ENCODE measurements around the gene CEP162.
"Not testable (repeated sequence)": the region's sequence is repeated elsewhere in the genome, so short reads cannot be mapped to it uniquely, and the experiment has no call there.

The CEP162 gene

DNA sequence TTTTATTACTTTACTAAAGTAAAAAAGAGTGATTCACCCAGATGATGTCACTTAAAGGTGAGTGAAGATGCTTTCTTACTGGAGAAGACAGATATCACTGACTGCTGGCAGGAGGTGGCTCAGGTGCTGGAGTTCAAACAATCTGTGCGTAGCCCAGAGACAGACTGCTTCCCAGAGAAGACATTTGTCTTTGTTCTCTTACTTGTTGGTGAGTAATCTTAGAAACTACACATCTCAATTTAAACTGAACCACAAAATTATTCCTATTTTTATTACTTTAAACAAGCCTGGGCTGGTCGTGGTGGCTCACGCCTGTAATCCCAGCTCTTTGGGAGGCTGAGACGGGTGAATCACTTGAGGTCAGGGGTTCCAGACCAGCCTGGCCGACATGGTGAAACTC is 92.2 kb downstream of the CEP162 start:
- TF ChIP-seq PPARA (CRISPR knock-in tag; IDR thresholded peaks at IDR 0.05; ENCODE audit: borderline replicate concordance): no peak
- no peak for TF ChIP-seq TCF4 (CRISPR knock-in tag; IDR thresholded peaks at IDR 0.05; ENCODE audit: borderline replicate concordance)
- no peak for TF ChIP-seq ZC3H10 (CRISPR knock-in tag; IDR thresholded peaks at IDR 0.05)
- no peak for TF ChIP-seq ESRRG (CRISPR knock-in tag; IDR thresholded peaks at IDR 0.05)
- no peak for TF ChIP-seq ZFP3 (CRISPR knock-in tag; IDR thresholded peaks at IDR 0.05)
- TF ChIP-seq, protein P1, sequence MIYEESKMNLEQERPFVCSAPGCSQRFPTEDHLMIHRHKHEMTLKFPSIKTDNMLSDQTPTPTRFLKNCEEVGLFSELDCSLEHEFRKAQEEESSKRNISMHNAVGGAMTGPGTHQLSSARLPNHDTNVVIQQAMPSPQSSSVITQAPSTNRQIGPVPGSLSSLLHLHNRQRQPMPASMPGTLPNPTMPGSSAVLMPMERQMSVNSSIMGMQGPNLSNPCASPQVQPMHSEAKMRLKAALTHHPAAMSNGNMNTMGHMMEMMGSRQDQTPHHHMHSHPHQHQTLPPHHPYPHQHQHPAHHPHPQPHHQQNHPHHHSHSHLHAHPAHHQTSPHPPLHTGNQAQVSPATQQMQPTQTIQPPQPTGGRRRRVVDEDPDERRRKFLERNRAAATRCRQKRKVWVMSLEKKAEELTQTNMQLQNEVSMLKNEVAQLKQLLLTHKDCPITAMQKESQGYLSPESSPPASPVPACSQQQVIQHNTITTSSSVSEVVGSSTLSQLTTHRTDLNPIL (CRISPR knock-in tag; IDR thresholded peaks at IDR 0.05; ENCODE audit: low read depth): no peak
- TF ChIP-seq CSDC2 (CRISPR knock-in tag; IDR thresholded peaks at IDR 0.05): no peak
- TF ChIP-seq OSR1 (CRISPR knock-in tag; IDR thresholded peaks at IDR 0.05): no peak
- TF ChIP-seq, protein P2, sequence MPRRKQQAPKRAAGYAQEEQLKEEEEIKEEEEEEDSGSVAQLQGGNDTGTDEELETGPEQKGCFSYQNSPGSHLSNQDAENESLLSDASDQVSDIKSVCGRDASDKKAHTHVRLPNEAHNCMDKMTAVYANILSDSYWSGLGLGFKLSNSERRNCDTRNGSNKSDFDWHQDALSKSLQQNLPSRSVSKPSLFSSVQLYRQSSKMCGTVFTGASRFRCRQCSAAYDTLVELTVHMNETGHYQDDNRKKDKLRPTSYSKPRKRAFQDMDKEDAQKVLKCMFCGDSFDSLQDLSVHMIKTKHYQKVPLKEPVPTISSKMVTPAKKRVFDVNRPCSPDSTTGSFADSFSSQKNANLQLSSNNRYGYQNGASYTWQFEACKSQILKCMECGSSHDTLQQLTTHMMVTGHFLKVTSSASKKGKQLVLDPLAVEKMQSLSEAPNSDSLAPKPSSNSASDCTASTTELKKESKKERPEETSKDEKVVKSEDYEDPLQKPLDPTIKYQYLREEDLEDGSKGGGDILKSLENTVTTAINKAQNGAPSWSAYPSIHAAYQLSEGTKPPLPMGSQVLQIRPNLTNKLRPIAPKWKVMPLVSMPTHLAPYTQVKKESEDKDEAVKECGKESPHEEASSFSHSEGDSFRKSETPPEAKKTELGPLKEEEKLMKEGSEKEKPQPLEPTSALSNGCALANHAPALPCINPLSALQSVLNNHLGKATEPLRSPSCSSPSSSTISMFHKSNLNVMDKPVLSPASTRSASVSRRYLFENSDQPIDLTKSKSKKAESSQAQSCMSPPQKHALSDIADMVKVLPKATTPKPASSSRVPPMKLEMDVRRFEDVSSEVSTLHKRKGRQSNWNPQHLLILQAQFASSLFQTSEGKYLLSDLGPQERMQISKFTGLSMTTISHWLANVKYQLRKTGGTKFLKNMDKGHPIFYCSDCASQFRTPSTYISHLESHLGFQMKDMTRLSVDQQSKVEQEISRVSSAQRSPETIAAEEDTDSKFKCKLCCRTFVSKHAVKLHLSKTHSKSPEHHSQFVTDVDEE (CRISPR knock-in tag; IDR thresholded peaks at IDR 0.05): no peak
- TF ChIP-seq TOX (CRISPR knock-in tag; IDR thresholded peaks at IDR 0.05; ENCODE audit: borderline replicate concordance): no peak
- no peak for TF ChIP-seq RARB (CRISPR knock-in tag; IDR thresholded peaks at IDR 0.05)
- no peak for TF ChIP-seq ARNTL (CRISPR knock-in tag; IDR thresholded peaks at IDR 0.05; ENCODE audit: borderline replicate concordance, low read depth)
- TF ChIP-seq GLIS3 (CRISPR knock-in tag; IDR thresholded peaks at IDR 0.05): no peak
- TF ChIP-seq ZFP30 (CRISPR knock-in tag; IDR thresholded peaks at IDR 0.05): no peak
- TF ChIP-seq ZNF70 (CRISPR knock-in tag; IDR thresholded peaks at IDR 0.05): no peak
- TF ChIP-seq, protein P3, sequence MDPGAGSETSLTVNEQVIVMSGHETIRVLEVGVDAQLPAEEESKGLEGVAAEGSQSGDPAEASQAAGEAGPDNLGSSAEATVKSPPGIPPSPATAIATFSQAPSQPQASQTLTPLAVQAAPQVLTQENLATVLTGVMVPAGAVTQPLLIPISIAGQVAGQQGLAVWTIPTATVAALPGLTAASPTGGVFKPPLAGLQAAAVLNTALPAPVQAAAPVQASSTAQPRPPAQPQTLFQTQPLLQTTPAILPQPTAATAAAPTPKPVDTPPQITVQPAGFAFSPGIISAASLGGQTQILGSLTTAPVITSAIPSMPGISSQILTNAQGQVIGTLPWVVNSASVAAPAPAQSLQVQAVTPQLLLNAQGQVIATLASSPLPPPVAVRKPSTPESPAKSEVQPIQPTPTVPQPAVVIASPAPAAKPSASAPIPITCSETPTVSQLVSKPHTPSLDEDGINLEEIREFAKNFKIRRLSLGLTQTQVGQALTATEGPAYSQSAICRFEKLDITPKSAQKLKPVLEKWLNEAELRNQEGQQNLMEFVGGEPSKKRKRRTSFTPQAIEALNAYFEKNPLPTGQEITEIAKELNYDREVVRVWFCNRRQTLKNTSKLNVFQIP (CRISPR knock-in tag; IDR thresholded peaks at IDR 0.05; ENCODE audit: borderline replicate concordance, low read depth): no peak
- TF ChIP-seq, protein P4, sequence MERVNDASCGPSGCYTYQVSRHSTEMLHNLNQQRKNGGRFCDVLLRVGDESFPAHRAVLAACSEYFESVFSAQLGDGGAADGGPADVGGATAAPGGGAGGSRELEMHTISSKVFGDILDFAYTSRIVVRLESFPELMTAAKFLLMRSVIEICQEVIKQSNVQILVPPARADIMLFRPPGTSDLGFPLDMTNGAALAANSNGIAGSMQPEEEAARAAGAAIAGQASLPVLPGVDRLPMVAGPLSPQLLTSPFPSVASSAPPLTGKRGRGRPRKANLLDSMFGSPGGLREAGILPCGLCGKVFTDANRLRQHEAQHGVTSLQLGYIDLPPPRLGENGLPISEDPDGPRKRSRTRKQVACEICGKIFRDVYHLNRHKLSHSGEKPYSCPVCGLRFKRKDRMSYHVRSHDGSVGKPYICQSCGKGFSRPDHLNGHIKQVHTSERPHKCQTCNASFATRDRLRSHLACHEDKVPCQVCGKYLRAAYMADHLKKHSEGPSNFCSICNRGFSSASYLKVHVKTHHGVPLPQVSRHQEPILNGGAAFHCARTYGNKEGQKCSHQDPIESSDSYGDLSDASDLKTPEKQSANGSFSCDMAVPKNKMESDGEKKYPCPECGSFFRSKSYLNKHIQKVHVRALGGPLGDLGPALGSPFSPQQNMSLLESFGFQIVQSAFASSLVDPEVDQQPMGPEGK (CRISPR knock-in tag; IDR thresholded peaks at IDR 0.05; ENCODE audit: borderline replicate concordance): no peak
- no peak for ATAC-seq

DNA sequence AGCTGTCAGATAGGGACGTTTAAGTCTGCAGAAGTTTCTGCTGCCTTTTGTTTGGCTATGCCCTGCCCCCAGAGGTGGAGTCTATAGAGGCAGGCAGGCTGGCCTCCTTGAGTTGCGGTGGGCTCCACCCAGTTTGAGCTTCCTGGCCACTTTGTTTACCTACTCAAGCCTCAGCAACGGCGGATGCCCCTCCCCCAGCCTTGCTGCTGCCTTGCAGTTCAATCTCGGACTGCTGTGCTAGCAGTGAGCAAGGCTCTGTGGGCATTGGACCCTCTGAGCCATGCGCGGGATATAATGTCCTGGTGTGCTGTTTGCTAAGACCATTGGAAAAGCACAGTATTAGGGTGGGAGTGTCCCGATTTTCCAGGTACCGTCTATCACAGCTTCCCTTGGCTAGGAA is 94.1 kb downstream of the CEP162 start:
- not testable (repeated sequence) for ATAC-seq

DNA sequence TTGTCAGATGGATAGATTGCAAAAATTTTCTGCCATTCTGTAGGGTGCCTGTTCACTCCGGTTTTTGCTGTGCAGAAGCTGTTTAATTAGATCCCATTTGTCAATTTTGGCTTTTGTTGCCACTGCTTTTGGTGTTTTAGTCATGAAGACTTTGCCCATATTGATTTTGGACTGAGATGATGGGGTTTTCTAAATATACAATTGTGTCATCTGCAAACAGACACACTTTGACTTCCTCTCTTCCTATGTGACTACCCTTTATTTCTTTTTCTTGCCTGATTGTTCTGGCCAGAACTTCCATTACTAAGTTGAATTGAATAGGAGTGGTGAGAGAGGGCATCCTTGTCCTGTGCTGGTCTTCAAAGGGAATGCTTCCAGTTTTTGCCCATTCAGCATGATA is 97.9 kb downstream of the CEP162 start:
- not testable (repeated sequence) for ATAC-seq

DNA sequence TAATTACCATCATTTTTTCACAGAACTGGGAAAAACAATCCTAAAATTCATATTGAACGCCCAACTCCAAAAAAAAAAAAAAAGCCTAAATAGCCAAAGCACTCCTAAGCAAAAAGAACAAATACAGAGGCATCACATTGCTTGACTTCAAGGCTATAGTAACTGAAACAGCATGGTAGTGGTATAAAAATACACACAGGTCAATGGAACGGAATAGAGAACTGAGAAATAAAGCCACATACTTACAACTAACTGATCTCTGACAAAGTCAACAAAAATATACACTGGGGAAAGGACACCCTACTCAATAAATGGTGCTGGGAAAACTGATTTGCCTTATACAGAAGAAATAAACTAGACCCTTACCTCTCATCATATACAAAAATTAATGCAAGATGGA is 104.3 kb downstream of the CEP162 start:
- no peak for TF ChIP-seq ZFP3 (CRISPR knock-in tag; IDR thresholded peaks at IDR 0.05)
- ATAC-seq: no peak

DNA sequence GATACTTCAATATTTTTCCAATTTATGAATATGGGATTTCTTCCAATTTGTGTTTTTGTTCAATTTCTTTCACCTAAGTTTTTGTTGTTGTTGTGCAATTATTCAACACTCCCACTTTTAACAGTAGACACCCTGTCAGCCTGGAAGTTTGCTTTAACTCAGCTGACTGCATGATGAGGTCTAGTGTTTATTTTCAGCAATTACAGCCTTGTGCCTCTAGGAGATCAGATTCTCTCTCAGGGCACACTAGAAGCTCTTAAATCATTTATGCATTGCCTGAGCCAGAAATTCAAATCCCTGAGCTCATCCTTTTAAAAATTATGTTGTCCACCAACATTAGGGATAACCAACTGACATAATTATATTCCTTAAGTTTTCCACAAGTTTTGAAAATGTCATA is 108.2 kb downstream of the CEP162 start:
- ATAC-seq: no peak
- TF ChIP-seq, protein P3 (CRISPR knock-in tag; IDR thresholded peaks at IDR 0.05; ENCODE audit: borderline replicate concordance, low read depth): no peak
- TF ChIP-seq ZC3H10 (CRISPR knock-in tag; IDR thresholded peaks at IDR 0.05) (no peak), ARNTL (CRISPR knock-in tag; IDR thresholded peaks at IDR 0.05; ENCODE audit: borderline replicate concordance, low read depth) (no peak), PPARA (CRISPR knock-in tag; IDR thresholded peaks at IDR 0.05; ENCODE audit: borderline replicate concordance) (no peak), ZNF8 (CRISPR knock-in tag; IDR thresholded peaks at IDR 0.05) (no peak), ZFP30 (CRISPR knock-in tag; IDR thresholded peaks at IDR 0.05) (no peak), TOX (CRISPR knock-in tag; IDR thresholded peaks at IDR 0.05; ENCODE audit: borderline replicate concordance) (no peak), GLIS3 (CRISPR knock-in tag; IDR thresholded peaks at IDR 0.05) (no peak), TCF4 (CRISPR knock-in tag; IDR thresholded peaks at IDR 0.05; ENCODE audit: borderline replicate concordance) (no peak), ZNF565 (CRISPR knock-in tag; conservative IDR thresholded peaks at IDR 0.05; ENCODE audit: low read depth) (no peak), ISL1 (CRISPR knock-in tag; IDR thresholded peaks at IDR 0.05) (no peak)
- TF ChIP-seq, protein P1 (CRISPR knock-in tag; IDR thresholded peaks at IDR 0.05; ENCODE audit: low read depth): no peak
- TF ChIP-seq, protein P4 (CRISPR knock-in tag; IDR thresholded peaks at IDR 0.05; ENCODE audit: borderline replicate concordance): no peak

Measured in SK-N-SH treated with all-trans-retinoic acid at 6 μM for 48 hours (cell line).